ENCODE results near the gene TTC23.

The TTC23 gene

DNA sequence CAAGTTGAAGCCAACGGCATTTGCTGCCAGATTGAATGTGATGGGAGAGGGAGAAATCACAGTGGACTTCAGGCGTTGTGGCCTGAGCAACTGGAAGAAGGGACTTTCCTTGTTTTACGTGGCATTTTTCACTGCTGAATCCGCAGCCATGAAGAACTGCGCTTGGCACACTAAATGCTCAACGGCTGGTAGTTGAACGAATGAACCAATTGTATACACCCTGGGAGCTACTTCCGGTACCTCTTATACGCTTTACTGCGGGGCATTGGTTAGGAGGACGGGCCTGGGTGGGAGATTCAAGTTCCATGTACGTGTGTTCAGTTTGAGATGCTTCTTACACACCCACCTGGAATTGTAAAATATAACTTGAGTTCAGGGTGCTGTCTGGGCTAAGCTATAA, 139.3 kb downstream of the TTC23 start:
- Histone ChIP-seq H2BK5ac (ENCODE audit: low read depth, low read length, poor library complexity, severe bottlenecking) (no peak overlapping the region), H2AK5ac (ENCODE audit: low read length, severe bottlenecking) (no peak overlapping the region), H3K23ac (ENCODE audit: low read length in 2 of 2) (no peak overlapping the region), H3K27ac (ENCODE audit: low read length, poor library complexity, severe bottlenecking) (no peak overlapping the region), H3K27me3 (ENCODE audit: control insufficient read depth in 1 of 2, insufficient read depth in 1 of 2, low read length in 2 of 2) (no peaks in the 10 kb centered on the region), H3K4me2 (ENCODE audit: low read length, poor library complexity, severe bottlenecking) (no peak overlapping the region), H3K4ac (ENCODE audit: low read depth in 1 of 2, low read length in 2 of 2) (no peak overlapping the region), H3K9ac (ENCODE audit: low read length) (peak overlapping the region; percentile 34), H2BK15ac (ENCODE audit: low read depth, poor library complexity, severe bottlenecking) (peak overlapping the region; percentile 44), H4K8ac (ENCODE audit: low read length) (no peak overlapping the region), H2BK12ac (ENCODE audit: low read length in 2 of 2) (no peak overlapping the region), H3K18ac (ENCODE audit: low read depth in 1 of 2, low read length in 2 of 2) (no peak overlapping the region), H3K4me3 (ENCODE audit: insufficient read depth in 1 of 2, low read depth in 1 of 2, low read length in 2 of 2) (no peak overlapping the region), H3K4me1 (ENCODE audit: control insufficient read depth, insufficient read depth, low read depth, low read length) (peaks cover 16% of the 10 kb centered on the region), H2BK120ac (ENCODE audit: low read depth, low read length) (no peak overlapping the region), H3K36me3 (ENCODE audit: control insufficient read depth in 1 of 2, insufficient read depth in 2 of 2, low read depth in 1 of 2, low read length in 2 of 2) (peaks cover 0 to 7% of the 10 kb centered on the region in 2 experiments), H2AFZ (ENCODE audit: low read depth, low read length) (no peak overlapping the region), H4K91ac (ENCODE audit: low read length) (no peak overlapping the region), H3K14ac (ENCODE audit: low read length in 2 of 2) (no peak overlapping the region), H3K79me1 (replicated peaks; ENCODE audit: low read length, poor library complexity, severe bottlenecking) (peaks cover 4% of the 10 kb centered on the region), H3K9me3 (ENCODE audit: control insufficient read depth, low read length) (no peaks in the 10 kb centered on the region)
- 94% methylated on average over 10 of the region's 12 CpGs for WGBS
- no peak for DNase-seq

DNA sequence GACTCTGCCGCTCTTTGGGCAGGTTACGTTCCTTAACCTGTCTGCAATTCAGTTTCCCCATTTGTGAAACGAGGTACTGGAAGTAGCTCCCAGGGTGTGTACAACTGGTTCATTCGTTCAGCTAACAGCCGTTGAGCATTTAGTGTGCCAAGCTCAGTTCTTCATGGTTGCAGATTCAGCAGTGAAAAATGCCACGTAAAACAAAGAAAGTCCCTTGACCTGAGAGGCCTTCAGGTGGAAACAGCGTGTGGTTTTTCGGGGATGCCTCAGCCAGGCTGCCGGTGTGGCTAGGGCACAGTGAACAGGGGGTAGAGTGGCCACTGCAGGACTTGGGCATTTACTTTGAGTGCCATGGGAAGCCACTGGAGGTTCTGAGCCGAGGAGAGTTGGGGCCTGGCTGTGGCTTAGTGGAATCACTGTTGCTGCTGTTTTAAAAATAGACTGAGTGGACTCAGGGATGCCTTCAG, 139.8 kb downstream of the TTC23 start:
- Histone ChIP-seq H3K9me3 (ENCODE audit: control insufficient read depth, low read length) (no peaks in the 10 kb centered on the region), H3K4me2 (ENCODE audit: low read length, poor library complexity, severe bottlenecking) (no peak overlapping the region), H2AK5ac (ENCODE audit: low read length, severe bottlenecking) (no peak overlapping the region), H3K4me1 (ENCODE audit: control insufficient read depth, insufficient read depth, low read depth, low read length) (peaks cover 18% of the 10 kb centered on the region), H3K36me3 (ENCODE audit: control insufficient read depth in 1 of 2, insufficient read depth in 2 of 2, low read depth in 1 of 2, low read length in 2 of 2) (peaks cover 0 to 5% of the 10 kb centered on the region in 2 experiments), H2BK15ac (ENCODE audit: low read depth, poor library complexity, severe bottlenecking) (no peak overlapping the region), H3K9ac (ENCODE audit: low read length) (no peak overlapping the region), H2BK120ac (ENCODE audit: low read depth, low read length) (no peak overlapping the region), H3K18ac (ENCODE audit: low read depth in 1 of 2, low read length in 2 of 2) (no peak overlapping the region), H3K4me3 (ENCODE audit: insufficient read depth in 1 of 2, low read depth in 1 of 2, low read length in 2 of 2) (no peak overlapping the region), H2BK12ac (ENCODE audit: low read length in 2 of 2) (no peak overlapping the region), H4K91ac (ENCODE audit: low read length) (no peak overlapping the region), H3K4ac (ENCODE audit: low read depth in 1 of 2, low read length in 2 of 2) (no peak overlapping the region), H4K8ac (ENCODE audit: low read length) (no peak overlapping the region), H3K79me1 (replicated peaks; ENCODE audit: low read length, poor library complexity, severe bottlenecking) (peaks cover 4% of the 10 kb centered on the region), H3K27me3 (ENCODE audit: control insufficient read depth in 1 of 2, insufficient read depth in 1 of 2, low read length in 2 of 2) (no peaks in the 10 kb centered on the region), H3K27ac (ENCODE audit: low read length, poor library complexity, severe bottlenecking) (no peak overlapping the region), H2AFZ (ENCODE audit: low read depth, low read length) (no peak overlapping the region), H2BK5ac (ENCODE audit: low read depth, low read length, poor library complexity, severe bottlenecking) (no peak overlapping the region), H3K23ac (ENCODE audit: low read length in 2 of 2) (no peak overlapping the region), H3K14ac (ENCODE audit: low read length in 2 of 2) (no peak overlapping the region)
- 92% methylated on average over 10 of the region's 10 CpGs for WGBS
- no peak for DNase-seq

DNA sequence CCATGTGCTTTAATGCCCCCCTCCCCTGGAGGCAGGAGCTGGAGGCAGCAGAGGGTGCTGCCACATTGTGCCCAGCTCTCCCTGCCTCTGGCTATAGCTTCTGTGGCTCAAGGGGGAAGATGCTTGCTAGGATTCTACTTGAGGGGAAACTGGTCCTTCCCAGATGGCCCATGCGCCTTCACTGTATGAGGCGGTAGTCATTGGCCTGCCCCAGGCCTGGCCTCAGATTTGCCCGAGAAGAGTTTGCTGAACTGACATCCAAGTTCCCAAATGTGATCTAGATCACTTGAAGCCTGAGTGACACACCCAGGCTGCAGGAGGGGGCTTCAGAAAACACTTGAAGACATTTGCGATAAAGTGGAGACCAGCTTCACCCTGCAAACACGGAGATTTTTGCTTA, 140.4 kb downstream of the TTC23 start:
- Histone ChIP-seq H3K9ac (ENCODE audit: low read length) (no peak overlapping the region), H3K27ac (ENCODE audit: low read length, poor library complexity, severe bottlenecking) (no peak overlapping the region), H3K18ac (ENCODE audit: low read depth in 1 of 2, low read length in 2 of 2) (no peak overlapping the region), H3K27me3 (ENCODE audit: control insufficient read depth in 1 of 2, insufficient read depth in 1 of 2, low read length in 2 of 2) (no peaks in the 10 kb centered on the region), H2BK120ac (ENCODE audit: low read depth, low read length) (no peak overlapping the region), H2BK15ac (ENCODE audit: low read depth, poor library complexity, severe bottlenecking) (no peak overlapping the region), H3K23ac (ENCODE audit: low read length in 2 of 2) (no peak overlapping the region), H3K4me2 (ENCODE audit: low read length, poor library complexity, severe bottlenecking) (no peak overlapping the region), H3K4me3 (ENCODE audit: insufficient read depth in 1 of 2, low read depth in 1 of 2, low read length in 2 of 2) (no peak overlapping the region), H4K8ac (ENCODE audit: low read length) (no peak overlapping the region), H2AFZ (ENCODE audit: low read depth, low read length) (no peak overlapping the region), H3K14ac (ENCODE audit: low read length in 2 of 2) (no peak overlapping the region), H2AK5ac (ENCODE audit: low read length, severe bottlenecking) (no peak overlapping the region), H3K4ac (ENCODE audit: low read depth in 1 of 2, low read length in 2 of 2) (no peak overlapping the region), H3K4me1 (ENCODE audit: control insufficient read depth, insufficient read depth, low read depth, low read length) (peaks cover 18% of the 10 kb centered on the region), H4K91ac (ENCODE audit: low read length) (no peak overlapping the region), H3K36me3 (ENCODE audit: control insufficient read depth in 1 of 2, insufficient read depth in 2 of 2, low read depth in 1 of 2, low read length in 2 of 2) (peaks cover 0 to 4% of the 10 kb centered on the region in 2 experiments), H3K79me1 (replicated peaks; ENCODE audit: low read length, poor library complexity, severe bottlenecking) (peaks cover 4% of the 10 kb centered on the region), H3K9me3 (ENCODE audit: control insufficient read depth, low read length) (no peaks in the 10 kb centered on the region), H2BK12ac (ENCODE audit: low read length in 2 of 2) (peak overlapping the region in 1 of 2 experiments; percentile 38), H2BK5ac (ENCODE audit: low read depth, low read length, poor library complexity, severe bottlenecking) (no peak overlapping the region)
- 94% methylated on average over 5 of the region's 5 CpGs for WGBS
- DNase-seq: no peak

DNA sequence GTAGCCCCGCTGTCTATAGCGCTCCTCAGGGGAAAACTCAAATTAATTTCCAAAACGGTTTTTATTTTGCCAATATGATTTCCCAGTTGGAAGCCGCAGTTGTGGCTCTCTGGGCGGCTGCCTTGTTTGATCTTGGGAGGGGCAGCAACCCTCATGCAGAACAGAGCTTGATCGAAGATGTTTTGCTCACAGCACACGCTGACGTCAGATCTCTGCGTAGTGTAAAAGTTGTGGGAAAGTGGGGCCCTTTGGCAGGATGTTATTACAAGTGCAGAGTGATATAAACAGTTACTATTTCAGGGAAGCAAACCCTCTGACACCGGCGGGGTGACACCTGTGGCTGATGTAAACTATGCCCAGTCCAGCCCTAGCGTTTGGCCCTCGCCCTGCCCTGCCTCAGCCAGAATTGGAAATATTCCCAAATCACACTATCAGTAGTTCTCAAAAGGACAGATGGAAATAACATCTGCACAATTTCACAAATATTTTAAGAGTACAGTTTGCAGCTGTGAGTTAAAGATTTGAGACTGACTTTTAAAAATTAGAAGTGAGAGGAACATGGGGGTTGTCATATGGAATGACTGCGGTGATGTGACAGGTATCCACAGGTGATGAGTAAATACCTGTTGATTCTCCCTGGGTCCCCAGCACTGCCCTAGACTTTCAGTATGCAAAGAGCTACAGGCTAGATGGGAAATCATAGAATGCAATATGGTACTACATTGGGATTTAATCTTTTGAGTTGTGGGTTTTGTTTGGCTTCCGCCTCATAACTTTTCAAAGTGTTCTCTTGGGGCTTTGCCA, 142.8 kb downstream of the TTC23 start:
- WGBS: 40% methylated on average over 15 of the region's 15 CpGs
- Histone ChIP-seq H3K14ac (ENCODE audit: low read length in 2 of 2) (no peak overlapping the region), H2BK12ac (ENCODE audit: low read length in 2 of 2) (no peak overlapping the region), H3K4me1 (ENCODE audit: control insufficient read depth, insufficient read depth, low read depth, low read length) (peaks cover 27% of the 10 kb centered on the region), H3K36me3 (ENCODE audit: control insufficient read depth in 1 of 2, insufficient read depth in 2 of 2, low read depth in 1 of 2, low read length in 2 of 2) (no peaks in the 10 kb centered on the region), H2BK5ac (ENCODE audit: low read depth, low read length, poor library complexity, severe bottlenecking) (no peak overlapping the region), H2BK15ac (ENCODE audit: low read depth, poor library complexity, severe bottlenecking) (no peak overlapping the region), H3K79me1 (replicated peaks; ENCODE audit: low read length, poor library complexity, severe bottlenecking) (peaks cover 4% of the 10 kb centered on the region), H2BK120ac (ENCODE audit: low read depth, low read length) (no peak overlapping the region), H3K4ac (ENCODE audit: low read depth in 1 of 2, low read length in 2 of 2) (no peak overlapping the region), H2AK5ac (ENCODE audit: low read length, severe bottlenecking) (no peak overlapping the region), H3K9me3 (ENCODE audit: control insufficient read depth, low read length) (no peaks in the 10 kb centered on the region), H4K91ac (ENCODE audit: low read length) (no peak overlapping the region), H3K4me2 (ENCODE audit: low read length, poor library complexity, severe bottlenecking) (peak overlapping the region; percentile 97), H3K4me3 (ENCODE audit: insufficient read depth in 1 of 2, low read depth in 1 of 2, low read length in 2 of 2) (peak overlapping the region in 1 of 2 experiments; percentile 78), H4K8ac (ENCODE audit: low read length) (no peak overlapping the region), H3K9ac (ENCODE audit: low read length) (peak overlapping the region; percentile 20), H3K27ac (ENCODE audit: low read length, poor library complexity, severe bottlenecking) (no peak overlapping the region), H3K27me3 (ENCODE audit: control insufficient read depth in 1 of 2, insufficient read depth in 1 of 2, low read length in 2 of 2) (peaks cover 0 to 21% of the 10 kb centered on the region in 2 experiments), H3K23ac (ENCODE audit: low read length in 2 of 2) (no peak overlapping the region), H3K18ac (ENCODE audit: low read depth in 1 of 2, low read length in 2 of 2) (no peak overlapping the region), H2AFZ (ENCODE audit: low read depth, low read length) (no peak overlapping the region)
- DNase-seq: peak; percentile 92
